Measurements from ENCODE around the gene KNSTRN. TPM values are rescaled to one million over a fixed set of nuclear protein-coding genes. Genes with fewer than 3 reads are reported as not detected.

KNSTRN gene
- total and polyA plus RNA-seq, 2 experiments from 2014 or later = 67.9 to 80.4 TPM

- H3K4me3 Mint-ChIP-seq = no peak overlapping the region
- H3K36me3 Mint-ChIP-seq (ENCODE audit: low read depth) = peaks cover 13% of the 10 kb centered on the region
- peaks cover 19% of the 10 kb centered on the region for H3K4me1 Mint-ChIP-seq
- Histone ChIP-seq H4K20me1 (replicated peaks; ENCODE audit: insufficient read depth) (peaks cover 8% of the 10 kb centered on the region), H3K27me3 (ENCODE audit: insufficient read depth) (no peaks in the 10 kb centered on the region), H3F3A (replicated peaks; ENCODE audit: low read depth) (0 out of 2 replicates have a peak, but pooled peaks cover under 1% of the 10 kb centered on the region), H3K27ac (ENCODE audit: low read depth) (no peak overlapping the region), H2AFZ (peak overlapping the region; percentile 87; the same call in 1 of the 2 replicates), H3K36me3 (ENCODE audit: insufficient read depth) (peaks cover 1% of the 10 kb centered on the region; the same call in 1 of the 2 replicates), H3K4me2 (no peak overlapping the region), H3K9me2 (ENCODE audit: insufficient read depth) (no peaks in the 10 kb centered on the region), H3K4me3 (no peak overlapping the region), H3K79me2 (replicated peaks; ENCODE audit: insufficient read depth) (peaks cover 17% of the 10 kb centered on the region), H3K4me1 (ENCODE audit: insufficient read depth) (peaks cover 9% of the 10 kb centered on the region)
- ATAC-seq = no peak
- DNase-seq (ENCODE audit: low spot score) = no peak
- H3K9me3 Mint-ChIP-seq = no peaks in the 10 kb centered on the region
- no peak for TF ChIP-seq ETS1 (IDR thresholded peaks at IDR 0.05)
- TF ChIP-seq STAT1 (IDR thresholded peaks at IDR 0.05; ENCODE audit: unreplicated experiment) = no peak
- TF ChIP-seq CTCF (conservative IDR thresholded peaks at IDR 0.05; ENCODE audit: low read depth in 2 of 2) = no peak
- no peak for TF ChIP-seq NANOG (IDR thresholded peaks at IDR 0.05; ENCODE audit: borderline replicate concordance)
- no peak for TF ChIP-seq JUNB (IDR thresholded peaks at IDR 0.05; ENCODE audit: unreplicated experiment)
- TF ChIP-seq POLR2AphosphoS5 (IDR thresholded peaks at IDR 0.05; ENCODE audit: low read depth) = no peak
- TF ChIP-seq ZNF462 (CRISPR knock-in tag; IDR thresholded peaks at IDR 0.05) = no peak
- no peak for TF ChIP-seq CREB1 (CRISPR knock-in tag; IDR thresholded peaks at IDR 0.05; ENCODE audit: low read depth)
- no peak for TF ChIP-seq EZH2phosphoT487 (IDR thresholded peaks at IDR 0.05; ENCODE audit: unreplicated experiment)
- no peak for TF ChIP-seq ZNF331 (CRISPR knock-in tag; IDR thresholded peaks at IDR 0.05; ENCODE audit: low read depth)
- no peak for TF ChIP-seq EZH2 (IDR thresholded peaks at IDR 0.05; ENCODE audit: low read depth, unreplicated experiment)
- no peak for TF ChIP-seq REST (IDR thresholded peaks at IDR 0.05; ENCODE audit: unreplicated experiment)
- no peak for TF ChIP-seq ZNF114 (CRISPR knock-in tag; IDR thresholded peaks at IDR 0.05)
- no peak overlapping the region for H3K27ac Mint-ChIP-seq
- H3K27me3 Mint-ChIP-seq (ENCODE audit: insufficient read depth, low read depth, poor library complexity) = peaks cover 7% of the 10 kb centered on the region
Measured at GRCh38 chr15:40379853-40380252, 2.7 kb upstream of the KNSTRN start.

All from GM23338 (cell line).